ENCODE data around the gene SSUH2. TPM values are rescaled to one million over a fixed set of nuclear protein-coding genes. Genes with fewer than 3 reads are reported as not detected.

Gene SSUH2
- total RNA-seq, 3 donors from 2014 or later = 3.7 to 5.3 (median 4.5) TPM

- no peak for DNase-seq
- no peaks in the 10 kb centered on the region for H3K9me3 ChIP-seq
- H3K36me3 ChIP-seq (ENCODE audit: low read depth) = no peaks in the 10 kb centered on the region
- H3K4me1 ChIP-seq (ENCODE audit: low read depth) = no peaks in the 10 kb centered on the region
- H3K4me3 ChIP-seq = no peak overlapping the region
- no peak for ATAC-seq
- intact Hi-C loops (cut with DNase I, micrococcal nuclease) = no loop called here
- no peak for TF ChIP-seq CTCF (IDR thresholded peaks at IDR 0.05)
Measured at GRCh38 chr3:8648909-8649741, 4.5 kb upstream of the SSUH2 start.

- no peaks in the 10 kb centered on the region for H3K4me1 ChIP-seq (ENCODE audit: low read depth)
- DNase-seq (no peak), ATAC-seq (no peak)
- no peak for TF ChIP-seq CTCF (IDR thresholded peaks at IDR 0.05)
- no peak overlapping the region for H3K4me3 ChIP-seq
- intact Hi-C loops (cut with DNase I, micrococcal nuclease) = no loop called here
- no peaks in the 10 kb centered on the region for H3K36me3 ChIP-seq (ENCODE audit: low read depth)
- H3K9me3 ChIP-seq = no peaks in the 10 kb centered on the region
Measured at GRCh38 chr3:8647137-8647985, 2.8 kb upstream of the SSUH2 start.

GRCh38 chr3:8646313-8646938, 1.8 kb upstream of the SSUH2 start:
- no peak overlapping the region for H3K4me3 ChIP-seq
- no peak for TF ChIP-seq CTCF (IDR thresholded peaks at IDR 0.05)
- intact Hi-C loops (cut with DNase I, micrococcal nuclease) = no loop called here
- DNase-seq (no peak), ATAC-seq (no peak)
- H3K9me3 ChIP-seq = no peaks in the 10 kb centered on the region
- no peaks in the 10 kb centered on the region for H3K36me3 ChIP-seq (ENCODE audit: low read depth)
- no peaks in the 10 kb centered on the region for H3K4me1 ChIP-seq (ENCODE audit: low read depth)

GRCh38 chr3:8645712-8646111, 1.1 kb upstream of the SSUH2 start:
- Histone ChIP-seq H3K9me3 (no peaks in the 10 kb centered on the region), H3K36me3 (ENCODE audit: low read depth) (no peaks in the 10 kb centered on the region), H3K4me3 (no peak overlapping the region), H3K4me1 (ENCODE audit: low read depth) (no peaks in the 10 kb centered on the region)
- no peak for TF ChIP-seq CTCF (IDR thresholded peaks at IDR 0.05)
- intact Hi-C loops (cut with DNase I, micrococcal nuclease) = no loop called here
- DNase-seq = no peak
- ATAC-seq = no peak

GRCh38 chr3:8643693-8644365, 769 bp downstream of the SSUH2 start:
- H3K9me3 ChIP-seq = no peaks in the 10 kb centered on the region
- TF ChIP-seq CTCF (IDR thresholded peaks at IDR 0.05) = no peak
- H3K4me3 ChIP-seq = no peak overlapping the region
- ATAC-seq = no peak
- no peak for DNase-seq
- no peaks in the 10 kb centered on the region for H3K4me1 ChIP-seq (ENCODE audit: low read depth)
- intact Hi-C loops (cut with DNase I, micrococcal nuclease) = no loop called here
- no peaks in the 10 kb centered on the region for H3K36me3 ChIP-seq (ENCODE audit: low read depth)

Measured in mucosa of descending colon (tissue), 3 donors.